CMK (cell line): Measurements from ENCODE around the gene PRMT2.
"Not testable (repeated sequence)": the region's sequence is repeated elsewhere in the genome, so short reads cannot be mapped to it uniquely, and the experiment has no call there.

Experiments
- DNase-seq: peaks from one replicate; pipeline ENCODE4 v3.0.0-alpha.2; 2010; ENCODE audit warnings: low read depth

PRMT2 gene

DNA sequence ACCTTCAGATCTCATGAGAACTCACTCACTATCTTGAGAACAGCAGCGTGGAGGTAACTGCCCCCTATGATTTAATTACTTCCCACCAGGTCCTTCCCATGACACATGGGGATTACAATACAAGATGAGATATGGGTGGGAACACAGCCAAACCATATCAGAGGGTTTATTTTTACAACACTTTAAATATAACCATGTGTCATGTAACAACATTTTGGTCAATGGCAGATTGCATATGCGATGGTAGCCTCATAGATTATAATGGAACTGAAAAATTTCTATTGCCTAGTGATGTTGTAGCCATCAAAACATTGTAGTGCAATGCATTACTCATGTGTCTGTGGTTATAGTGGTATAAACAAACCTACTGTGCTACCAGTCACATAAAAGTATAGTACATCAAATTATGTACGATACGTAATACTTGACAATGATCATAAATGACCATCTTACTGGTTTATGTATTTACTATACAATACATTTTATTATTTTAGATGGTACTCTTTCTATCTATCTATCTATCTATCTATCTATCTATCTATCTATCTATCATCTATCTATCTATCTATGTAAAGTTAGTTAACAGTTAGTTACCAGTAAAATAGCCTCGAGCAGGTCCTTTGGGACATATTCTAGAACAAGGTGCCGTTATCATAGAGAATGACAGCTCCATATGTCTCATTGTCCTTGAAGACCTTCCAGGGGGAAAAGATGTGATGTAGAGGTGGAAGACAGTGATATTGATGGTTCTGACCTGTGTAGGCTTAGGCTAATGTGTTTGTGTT, 18.0 kb upstream of the PRMT2 start:
- no peak for DNase-seq

DNA sequence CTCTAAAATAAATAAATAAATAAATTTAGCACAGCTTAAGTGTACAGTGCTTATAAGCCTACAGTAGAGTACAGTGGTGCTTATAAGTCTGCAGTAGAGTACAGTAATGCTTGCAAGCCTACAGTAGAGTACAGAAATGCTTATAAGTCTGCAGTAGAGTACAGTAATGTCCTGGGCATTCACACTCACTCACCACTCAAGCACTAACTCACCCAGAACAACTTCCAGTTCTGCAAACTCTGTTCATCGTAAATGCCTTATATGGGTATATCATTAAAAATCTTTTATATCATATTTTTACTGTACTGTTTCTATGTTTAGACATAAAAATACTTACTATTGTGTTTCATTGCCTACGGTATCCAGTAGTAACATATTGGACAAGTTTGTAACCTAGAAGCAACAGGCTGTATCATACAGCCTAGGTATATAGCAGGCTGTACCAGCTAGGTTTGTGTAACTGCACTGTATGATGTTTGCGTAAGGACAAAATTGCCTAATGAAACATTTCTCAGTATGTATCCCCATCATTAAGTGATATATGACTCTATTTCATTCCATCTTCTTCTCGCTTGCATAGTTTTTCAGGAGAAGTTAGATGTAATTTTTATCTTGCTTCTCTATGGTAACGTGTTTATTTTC, 16.6 kb upstream of the PRMT2 start:
- DNase-seq, result no peak

DNA sequence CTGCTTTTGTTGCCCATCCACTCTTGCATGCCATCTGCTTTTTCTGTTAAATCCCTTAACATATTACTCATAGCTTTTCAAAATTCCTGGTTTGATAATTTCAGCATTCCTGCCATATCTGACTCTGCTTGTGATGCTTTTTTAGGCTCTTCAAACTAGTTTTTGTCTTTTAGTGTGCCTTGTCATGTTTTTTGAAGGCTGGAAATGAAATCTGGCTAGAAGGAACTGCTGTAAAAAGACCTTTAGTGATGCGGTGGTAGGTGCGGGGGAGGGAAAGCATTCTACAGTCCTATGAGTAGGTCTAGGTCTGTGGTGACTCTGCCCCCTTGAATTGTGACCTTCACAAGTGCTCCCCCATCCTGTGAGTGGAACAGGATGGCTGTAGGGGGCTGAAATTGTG, 15.6 kb upstream of the PRMT2 start:
- no peak for DNase-seq

DNA sequence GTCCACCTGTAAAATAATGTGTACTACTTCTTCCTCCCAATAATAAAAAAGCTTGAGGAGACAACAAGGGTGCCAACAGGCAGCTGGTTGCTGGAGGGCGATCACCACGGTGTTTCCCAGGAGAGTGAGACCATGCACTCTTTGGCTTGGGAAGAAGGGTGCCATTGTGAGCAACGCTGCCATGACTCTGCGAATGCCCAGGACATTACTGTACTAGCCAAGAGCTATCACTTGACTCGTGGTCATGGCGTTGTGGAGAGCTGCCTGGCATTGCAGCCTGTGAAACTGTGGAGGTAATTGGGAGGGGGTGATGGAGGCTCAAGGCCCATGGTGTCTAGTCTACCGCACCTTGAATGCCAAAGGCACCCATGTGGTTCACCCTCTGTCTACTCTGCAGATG, 14.6 kb upstream of the PRMT2 start:
- no peak for DNase-seq

DNA sequence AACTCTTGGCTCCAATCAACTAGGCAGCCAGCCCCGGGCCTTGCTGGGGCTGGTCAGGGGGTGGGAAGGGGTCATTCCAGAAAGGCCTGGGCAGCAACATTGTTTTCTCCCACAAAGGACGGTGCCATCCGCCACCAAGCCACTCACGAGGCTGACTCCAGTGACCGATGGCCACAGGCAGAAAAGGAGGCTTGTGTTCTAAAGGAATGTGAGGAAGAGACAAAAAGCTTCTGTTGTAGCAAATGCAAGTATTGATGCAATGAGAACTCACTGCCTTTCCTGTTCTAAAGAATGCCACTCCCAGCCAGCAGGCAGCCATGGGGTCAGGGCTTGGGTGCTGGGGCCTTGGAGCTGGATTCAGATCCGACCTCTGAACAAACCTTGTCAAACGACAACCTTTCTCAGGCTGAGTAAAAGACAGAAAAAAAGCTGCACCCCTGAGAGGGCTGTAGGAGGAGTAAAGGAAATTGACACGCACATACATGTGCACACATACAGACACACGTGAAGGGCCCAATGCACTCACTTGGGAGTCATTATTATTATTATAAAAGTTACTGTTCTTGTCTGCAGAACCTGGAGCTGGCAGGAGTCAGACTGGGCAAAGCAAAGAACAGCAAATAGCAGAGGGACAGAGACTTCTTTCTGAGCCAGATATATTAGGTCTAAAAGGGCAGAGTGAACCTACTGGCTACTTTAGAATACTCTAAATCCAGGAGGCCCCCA, 13.9 kb upstream of the PRMT2 start:
- DNase-seq, result no peak

DNA sequence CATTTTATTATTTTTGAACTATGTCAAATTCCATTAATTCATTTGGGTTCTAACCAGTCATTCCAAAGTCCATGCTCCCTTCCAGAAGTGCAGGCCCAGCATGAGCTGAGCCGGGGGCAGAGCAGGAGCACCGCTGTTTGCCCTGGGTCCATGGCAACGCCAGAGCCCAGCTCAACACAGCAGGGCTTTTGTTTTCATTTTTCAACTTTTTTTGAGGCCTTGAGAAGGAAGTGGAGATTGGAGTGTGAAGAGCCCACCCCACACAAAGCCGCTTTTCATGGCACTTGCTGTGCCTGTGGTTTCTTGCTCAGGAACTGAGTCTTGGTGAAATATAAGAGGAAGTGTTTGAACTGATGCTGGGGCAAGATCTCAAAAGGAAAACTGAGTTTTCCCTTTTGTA, 13.2 kb upstream of the PRMT2 start:
- peak; percentile 73 for DNase-seq

DNA sequence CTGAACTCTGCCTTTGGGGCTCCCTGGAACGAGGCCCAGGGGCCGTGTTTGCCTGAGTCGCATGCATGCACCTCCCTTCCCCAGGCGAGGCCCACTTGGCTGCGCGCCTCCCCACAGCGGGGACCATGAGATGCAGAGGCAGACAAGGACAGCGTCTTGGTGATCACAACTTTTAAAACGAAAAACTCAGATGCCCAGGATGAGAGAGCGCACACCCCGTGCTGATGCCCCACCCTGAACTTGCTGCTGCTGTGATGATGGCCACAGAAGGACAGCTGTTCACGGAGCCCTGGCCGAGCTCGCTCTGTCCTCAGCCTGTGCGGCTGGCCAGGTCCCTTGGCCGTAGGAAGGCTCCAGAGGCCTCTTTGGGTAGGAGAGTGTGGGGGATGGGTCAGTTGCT, 11.4 kb upstream of the PRMT2 start:
- DNase-seq, result no peak

DNA sequence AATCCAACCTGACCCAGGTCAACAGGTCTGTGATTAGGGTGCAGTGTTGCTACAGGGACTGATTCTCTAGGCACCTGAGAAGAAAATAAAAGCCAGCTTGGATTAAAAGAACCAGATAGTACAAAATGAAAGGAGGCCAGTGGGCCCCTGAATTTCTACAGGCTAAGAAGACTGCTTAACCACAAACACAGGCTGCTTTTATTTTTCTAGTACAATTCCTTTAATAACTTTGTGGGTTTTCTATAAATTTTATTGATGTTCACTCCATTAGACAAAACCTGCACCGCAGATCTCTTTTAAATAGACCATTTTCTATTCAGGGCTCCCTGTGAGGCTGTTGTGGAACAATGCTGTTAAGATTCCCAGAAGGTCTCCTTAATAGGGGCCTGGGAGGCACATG, 9.7 kb upstream of the PRMT2 start:
- DNase-seq, result no peak

DNA sequence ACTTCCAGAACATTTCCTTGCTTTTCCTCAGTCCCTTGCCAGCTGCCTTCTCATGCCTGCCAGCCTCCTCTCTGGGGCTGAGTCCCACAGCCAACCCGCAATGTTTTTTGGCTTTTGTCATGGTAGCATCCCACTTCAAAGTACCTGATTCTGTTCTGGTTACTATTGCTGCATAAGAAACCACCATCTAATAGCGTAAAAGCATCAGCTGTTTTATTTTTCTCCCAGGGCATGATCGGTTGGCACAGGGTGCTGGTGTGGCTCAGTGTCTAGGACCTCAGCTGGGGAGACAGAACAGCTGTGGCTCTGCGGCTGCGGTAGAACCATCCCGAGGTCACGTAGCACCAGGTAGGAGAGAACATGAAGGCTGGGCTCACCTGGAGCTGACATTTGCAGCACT, 8.9 kb upstream of the PRMT2 start:
- DNase-seq, result no peak

DNA sequence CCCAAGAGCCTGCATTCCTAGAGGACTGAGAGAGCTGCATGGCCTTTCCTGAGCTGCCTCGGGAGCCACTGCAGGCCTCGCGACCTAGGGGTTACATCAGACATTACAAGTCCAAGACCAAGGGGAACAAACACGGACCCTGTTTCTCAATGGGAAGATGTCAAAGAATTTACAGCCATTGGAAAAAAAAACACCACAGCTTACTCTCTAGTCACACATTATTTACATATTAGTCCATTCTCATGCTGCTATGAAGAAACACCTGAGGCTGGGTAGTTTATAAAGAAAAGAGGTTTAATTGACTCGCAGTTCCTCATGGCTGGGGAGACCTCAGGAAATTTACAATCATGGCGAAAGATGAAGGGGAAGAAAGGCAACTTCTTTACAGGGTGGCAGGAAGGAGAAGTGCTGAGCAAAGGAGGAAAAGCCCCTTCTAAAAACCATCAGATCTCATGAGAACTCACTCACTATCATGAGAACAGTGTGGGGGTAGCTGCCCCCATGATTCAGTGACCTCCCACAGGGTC, 8.4 kb upstream of the PRMT2 start:
- DNase-seq, result no peak

DNA sequence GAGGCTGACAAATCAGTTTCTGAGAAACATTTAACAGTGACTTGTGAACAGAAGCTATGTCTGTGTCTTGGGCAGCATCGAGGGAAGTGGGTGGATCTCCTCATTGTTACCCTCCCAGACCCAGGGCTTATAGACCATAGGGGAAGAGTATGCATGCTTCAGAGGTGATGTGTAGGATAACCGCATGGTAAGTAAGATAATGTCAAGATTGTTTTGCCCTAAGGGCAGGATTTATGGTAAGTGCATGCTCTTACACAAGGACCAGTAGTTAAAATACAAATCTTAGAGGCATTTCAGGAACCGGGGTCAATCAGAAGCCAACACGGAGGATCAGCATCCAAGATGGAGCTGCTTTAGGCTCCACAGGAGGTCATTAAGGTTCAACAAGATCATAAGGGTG, 7.7 kb upstream of the PRMT2 start:
- no peak for DNase-seq

DNA sequence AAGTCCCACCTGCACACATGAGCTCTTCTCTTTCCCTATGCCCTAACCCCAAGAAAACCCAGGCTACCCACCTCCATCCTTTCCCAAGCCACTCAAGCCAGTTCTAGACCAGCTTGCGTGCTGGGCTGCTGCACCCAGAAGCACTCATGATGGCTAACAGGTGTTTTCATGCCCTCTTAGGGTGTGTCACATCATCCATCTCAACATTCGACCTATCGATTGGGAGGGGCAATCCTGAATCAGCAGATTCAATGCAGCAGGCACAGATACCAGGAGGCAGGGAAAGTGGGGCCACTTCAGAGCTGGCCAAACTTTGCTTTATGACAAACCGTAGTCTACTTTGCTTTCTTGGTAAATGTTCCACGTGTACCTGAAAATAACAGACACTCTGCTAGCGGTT, 6.6 kb upstream of the PRMT2 start:
- no peak for DNase-seq

DNA sequence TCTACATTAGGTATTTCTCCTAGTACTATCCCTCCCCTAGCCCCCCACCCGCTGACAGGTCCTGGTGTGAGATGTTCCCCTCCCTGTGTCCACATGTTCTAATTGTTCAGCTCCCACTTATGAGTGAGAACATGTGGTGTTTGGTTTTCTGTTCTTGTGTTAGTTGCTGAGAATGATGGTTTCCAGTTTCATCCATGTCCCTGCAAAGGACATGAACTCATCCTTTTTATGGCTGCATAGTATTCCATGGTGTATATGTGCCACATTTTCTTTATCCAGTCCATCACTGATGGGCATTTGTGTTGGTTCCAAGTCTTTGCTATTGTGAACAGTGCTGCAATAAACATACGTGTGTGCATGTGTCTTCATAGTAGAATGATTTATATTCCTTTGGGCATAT, 4.6 kb upstream of the PRMT2 start:
- DNase-seq, result not testable (repeated sequence)

DNA sequence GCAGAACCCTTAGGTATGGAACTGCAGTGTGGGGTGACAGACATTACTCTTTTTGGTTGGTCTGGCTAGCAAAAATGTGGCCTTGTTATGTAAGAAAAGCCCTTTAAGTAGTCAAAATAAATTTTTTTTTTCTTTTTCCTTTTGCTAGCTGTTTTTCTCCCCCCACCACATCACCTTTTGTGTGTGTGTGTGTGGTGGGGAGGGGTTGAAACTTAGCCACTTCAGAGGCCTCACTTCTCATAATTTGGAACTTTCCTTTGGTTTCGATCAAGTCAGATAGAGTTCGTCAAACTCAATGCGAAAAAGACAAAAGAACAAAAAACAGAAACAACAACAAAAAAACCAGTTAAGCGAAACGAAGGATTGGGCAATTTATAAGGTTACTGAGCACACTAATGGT, 1.9 kb upstream of the PRMT2 start:
- DNase-seq, result no peak

DNA sequence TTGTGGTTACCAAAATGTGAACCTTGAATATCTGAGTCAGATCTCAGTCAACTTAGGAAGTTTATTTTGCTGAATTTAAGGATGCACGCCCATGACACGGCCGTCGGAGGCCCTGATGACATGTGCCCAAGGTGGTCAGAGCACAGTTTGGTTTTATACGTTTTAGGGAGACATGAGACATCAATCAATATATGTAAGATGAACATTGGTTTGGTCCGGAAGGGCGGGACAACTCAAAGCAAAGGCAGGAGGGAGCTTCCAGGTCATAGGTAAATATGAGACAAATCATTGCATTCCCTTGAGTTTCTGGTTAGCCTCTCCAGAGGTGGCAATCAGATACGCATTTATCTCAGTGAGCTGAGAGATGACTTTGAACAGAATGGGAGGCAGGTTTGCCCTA, 1.0 kb upstream of the PRMT2 start:
- DNase-seq, result no peak

DNA sequence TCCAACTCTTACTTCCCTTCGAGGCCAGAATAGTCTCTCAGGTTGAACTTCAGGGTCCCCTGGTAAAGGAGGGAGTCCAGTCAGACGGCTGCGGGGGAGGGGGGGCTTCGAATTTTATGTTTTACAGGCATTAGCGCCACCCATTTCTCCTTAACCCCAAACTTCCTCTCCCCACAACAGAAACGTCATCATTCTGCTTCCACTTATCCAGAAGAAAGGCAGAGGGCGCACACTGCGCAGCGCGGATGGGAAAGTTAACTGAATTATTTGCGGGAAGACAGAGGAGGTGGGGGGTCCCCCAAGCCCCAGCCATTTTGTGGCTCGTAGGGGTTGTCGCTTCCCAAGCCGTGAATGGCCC, 529 bp upstream of the PRMT2 start:
- peak; percentile 89 for DNase-seq

DNA sequence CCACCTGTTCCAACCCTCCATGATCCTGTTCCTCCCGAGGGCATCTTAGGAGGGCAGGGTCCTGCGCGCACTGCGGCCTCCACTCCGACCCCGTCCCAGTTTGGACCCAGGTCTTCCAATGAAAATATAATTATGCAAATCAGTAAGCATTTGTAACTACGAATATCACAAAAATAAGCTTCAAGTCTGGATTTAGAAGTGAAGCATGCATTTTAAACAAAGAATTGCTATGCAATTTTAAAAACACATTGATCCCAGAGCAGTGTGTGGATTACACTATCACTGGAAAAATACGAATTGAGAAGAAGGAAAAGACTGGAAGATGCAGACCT, 673 bp downstream of the PRMT2 start:
- no peak for DNase-seq

DNA sequence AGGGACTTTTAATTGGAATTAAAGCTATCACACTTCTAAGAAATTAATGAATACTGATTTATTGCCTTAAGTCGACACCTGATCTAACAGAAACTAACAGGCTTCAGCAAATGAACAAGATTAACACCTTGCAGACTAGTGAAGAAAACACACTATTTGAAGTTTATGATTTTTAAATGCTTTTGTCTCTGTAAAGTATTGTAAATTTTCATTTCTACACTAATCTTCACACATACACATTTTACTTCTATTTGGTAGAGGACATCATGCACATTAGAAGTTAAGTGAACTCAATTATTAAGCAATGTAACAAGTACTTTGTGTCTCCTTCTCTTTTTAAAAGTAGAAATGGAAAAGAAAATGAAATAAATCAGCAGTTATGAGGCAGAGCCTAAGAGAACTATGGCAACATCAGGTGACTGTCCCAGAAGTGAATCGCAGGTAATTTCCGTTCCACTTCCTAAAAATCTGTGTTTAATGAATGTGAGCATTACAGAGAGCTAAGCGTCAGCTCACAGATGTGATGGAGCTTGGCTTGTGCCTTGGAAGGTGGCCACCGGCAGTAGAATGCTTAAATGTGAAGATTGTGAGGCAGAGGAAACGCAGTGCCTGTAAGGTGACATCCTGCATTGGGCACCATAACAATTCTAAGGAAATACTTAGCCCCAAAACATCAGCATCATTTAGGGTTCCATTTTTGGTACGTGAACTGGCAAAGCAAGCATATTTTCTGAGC, 1.2 kb downstream of the PRMT2 start:
- DNase-seq, result no peak

DNA sequence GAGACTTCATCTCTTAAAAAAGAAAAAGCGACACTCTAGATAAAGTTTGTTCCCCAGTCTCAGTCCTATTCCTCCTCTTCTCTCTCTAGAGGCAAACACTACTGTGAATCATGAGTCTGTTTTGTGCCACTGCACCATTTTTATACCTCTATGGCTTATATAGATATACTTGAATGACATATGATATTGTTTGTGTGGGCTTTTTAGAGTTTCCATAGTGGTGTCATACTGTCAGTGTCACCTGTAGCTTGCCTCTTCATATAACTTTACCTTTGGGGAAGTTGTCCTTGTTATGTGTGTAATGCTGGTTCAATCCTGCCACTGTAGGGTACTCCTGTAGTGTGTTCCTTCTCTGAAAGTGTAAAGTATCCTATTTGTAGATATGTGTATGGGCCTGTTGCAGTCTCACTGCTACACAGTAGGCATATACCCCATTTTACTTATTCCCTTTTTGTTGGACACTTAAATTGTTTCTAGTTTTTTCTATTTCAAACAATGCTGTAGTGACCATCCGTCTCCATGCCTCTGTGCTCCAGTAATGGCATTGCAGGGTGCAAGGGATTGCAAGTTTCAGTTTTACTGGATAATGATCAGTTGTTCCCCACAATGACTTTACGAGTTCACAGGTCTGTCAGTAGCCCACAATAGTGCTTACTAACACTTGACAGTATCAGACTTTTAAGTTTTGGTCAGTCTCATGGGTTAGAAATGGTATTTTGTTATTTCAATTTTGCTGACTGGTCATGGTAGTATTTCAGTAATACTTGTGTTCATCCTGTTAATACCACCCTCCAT, 2.7 kb downstream of the PRMT2 start:
- DNase-seq, result no peak

DNA sequence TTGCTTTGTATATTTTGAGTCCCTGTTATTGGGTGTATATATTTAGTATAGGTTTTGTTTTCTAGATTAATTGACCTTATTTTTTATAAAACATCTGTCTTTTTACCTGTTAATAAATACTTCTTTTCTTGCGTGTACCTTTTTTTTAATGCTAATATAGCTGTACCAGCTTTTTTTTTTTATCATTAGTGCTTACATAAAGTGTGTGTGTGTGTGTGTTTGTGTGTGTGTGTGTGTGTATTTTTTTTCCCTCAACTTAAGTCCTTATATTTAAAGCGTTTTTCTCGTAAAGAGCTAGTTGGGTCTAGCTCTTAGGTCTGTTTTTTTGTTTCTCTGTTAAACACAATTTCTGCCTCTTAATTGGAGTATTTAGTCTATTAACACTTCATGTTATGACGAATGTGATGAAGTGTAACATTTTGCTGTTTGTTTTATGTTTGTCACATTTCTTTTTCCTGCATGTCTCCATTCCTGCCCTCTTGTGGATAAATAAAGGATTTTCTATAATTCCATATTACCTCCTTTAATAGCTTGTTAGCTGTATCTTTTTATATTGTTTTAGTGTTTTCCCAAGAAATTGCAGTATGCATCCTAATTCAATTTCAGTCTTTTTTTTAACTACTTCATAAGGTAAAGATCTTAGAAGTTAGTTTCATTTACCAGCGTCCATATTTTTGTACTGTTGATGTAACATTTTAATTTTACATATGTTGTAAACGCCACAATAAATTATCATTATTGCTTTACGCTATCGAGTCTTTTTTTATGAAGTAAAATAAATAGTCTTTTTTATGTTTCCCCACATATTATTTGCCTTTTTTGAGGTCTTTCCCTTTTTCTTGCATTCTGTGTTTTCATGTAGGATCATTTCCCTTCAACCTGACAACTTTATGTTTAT, 4.3 kb downstream of the PRMT2 start:
- DNase-seq, result no peak

DNA sequence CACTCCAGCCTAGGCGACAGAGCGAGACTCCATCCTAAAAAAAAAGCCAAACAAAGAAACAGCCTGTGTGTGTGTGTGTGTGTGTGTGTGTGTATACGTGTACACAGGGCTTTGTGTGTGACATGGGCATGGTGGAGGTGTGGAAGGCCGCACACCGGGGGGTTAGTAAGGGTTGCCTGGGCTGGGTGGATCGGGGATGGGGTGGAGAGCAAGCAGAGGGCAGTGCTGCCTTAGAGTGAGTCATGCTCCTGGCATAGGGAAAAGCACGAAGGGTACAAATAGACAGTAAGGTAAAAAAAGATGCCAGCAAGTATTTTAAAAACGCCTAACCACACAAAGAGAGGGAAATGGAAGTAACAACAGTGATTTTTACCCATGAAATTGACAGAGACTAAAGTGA, 6.2 kb downstream of the PRMT2 start:
- DNase-seq, result no peak
